Measurements from ENCODE around the gene BCL11B.
"Not testable (repeated sequence)": the region's sequence is repeated elsewhere in the genome, so short reads cannot be mapped to it uniquely, and the experiment has no call there.

BCL11B gene

DNA sequence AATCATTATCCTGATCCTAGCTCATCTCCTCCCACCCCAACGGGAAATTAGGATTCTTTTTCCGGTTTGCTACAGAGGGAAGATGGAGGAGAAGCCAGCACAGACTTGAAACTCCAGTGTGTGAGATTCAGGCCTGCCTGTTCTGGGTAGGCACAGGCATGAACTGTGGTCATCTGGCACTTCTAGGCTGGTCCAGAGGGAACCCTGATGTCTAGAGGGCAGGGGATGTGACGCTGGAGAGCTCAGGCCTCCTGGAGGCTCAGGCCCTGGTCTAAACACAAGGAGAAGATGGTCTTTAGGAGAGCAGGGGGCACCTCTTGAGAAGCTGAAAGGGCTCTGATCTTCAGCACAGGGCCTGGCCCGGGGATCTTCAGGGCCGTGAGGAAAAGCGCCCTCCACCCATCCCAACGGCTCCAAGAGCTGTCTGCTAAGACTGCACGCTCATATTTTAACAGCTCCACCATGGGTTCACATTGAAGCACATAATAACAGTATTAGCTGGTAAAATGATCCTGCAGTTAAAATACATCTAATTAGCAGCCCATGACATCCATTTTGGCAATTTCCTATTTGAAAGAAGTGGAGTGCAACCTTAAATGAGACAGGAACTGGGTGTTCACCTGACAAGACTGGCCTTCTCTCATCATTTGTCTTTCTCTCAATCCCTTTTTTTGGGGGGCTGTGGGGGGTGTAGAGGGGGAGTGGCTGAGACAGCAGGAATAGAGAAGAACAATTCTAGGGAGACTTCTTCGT, 35.4 kb downstream of the BCL11B start:
- no peak for DNase-seq

DNA sequence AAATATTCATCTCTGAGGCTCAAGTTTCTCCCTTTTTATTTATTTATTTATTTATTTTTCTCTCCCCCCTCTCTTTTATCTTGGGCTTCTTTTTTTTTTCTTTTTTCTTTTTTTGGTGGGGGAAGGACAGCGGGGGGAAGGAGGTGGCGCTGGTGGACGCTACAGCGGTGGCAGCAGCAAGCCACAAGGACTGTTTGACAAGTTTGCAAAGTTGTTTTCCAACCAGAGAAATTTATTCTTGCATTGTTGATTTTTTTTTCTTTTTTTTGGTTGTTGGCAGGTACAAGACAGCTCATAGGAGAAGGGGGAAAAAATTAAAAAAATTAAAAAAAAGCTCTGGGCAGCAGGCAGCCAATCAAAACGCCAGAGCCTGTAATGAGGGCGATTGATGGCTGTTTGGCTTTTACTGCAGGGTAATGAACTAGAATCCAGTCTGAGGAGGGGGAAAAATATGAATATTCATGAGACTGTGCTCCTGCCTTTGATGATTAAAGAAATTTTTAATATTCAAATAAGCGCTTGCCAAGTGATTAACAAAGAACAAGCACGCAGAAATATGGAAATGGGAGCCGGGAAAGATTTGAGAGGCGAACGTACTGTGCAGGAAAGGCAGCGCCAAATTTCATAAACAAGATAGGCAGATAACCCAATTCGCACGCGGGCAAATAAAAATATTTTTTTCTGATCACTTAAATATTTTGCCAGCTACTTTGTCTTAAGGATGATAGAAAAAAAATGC, 36.2 kb downstream of the BCL11B start:
- no peak for DNase-seq

DNA sequence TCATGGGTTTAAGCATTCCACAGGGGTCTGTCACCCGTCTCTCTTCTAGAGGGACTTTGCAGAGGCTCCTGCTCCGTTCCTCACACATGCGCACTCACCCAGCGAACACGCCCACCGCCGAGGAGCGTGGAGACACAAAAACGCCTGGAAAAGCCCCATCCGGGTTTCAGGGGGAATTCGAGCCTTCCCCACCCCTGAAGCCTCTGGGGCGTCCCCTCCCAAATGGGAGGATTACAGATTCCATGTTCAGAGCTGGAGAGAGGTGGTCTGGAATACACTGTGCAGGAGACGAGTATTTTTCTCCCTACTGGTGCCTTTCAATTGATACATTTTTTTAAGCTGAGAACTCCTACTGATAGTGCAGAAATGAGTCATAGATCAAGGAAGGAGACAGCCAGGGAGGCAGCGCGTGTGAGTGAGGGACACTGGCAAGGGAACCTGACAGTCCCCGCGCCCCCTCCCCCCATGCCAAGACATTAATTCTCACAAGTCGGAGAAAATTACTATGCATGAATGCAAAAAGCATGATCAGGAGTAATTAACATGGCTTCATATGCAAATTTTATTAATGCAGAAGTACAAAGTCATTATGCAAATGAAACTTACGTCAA, 36.9 kb downstream of the BCL11B start:
- peak; percentile 78 for DNase-seq

DNA sequence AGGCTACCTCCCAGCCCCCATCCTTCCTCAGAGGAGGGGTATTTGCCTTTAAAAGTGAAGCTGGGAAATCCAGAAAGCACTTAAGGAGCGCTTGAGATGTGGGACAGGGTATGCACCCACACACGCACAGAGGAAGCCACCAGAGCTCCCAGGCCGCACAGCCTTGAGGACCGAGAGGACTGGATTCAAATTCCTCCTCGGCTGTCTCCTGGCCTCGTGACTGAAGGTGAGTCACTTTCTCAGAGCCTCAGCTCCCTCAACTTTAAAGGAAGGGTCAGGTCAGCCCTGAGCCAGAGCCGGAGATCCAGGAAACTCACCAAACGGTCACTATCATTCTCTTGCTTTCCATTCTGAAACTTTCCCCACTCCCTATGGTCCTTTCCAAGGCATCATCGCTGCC, 37.6 kb downstream of the BCL11B start:
- no peak for DNase-seq

DNA sequence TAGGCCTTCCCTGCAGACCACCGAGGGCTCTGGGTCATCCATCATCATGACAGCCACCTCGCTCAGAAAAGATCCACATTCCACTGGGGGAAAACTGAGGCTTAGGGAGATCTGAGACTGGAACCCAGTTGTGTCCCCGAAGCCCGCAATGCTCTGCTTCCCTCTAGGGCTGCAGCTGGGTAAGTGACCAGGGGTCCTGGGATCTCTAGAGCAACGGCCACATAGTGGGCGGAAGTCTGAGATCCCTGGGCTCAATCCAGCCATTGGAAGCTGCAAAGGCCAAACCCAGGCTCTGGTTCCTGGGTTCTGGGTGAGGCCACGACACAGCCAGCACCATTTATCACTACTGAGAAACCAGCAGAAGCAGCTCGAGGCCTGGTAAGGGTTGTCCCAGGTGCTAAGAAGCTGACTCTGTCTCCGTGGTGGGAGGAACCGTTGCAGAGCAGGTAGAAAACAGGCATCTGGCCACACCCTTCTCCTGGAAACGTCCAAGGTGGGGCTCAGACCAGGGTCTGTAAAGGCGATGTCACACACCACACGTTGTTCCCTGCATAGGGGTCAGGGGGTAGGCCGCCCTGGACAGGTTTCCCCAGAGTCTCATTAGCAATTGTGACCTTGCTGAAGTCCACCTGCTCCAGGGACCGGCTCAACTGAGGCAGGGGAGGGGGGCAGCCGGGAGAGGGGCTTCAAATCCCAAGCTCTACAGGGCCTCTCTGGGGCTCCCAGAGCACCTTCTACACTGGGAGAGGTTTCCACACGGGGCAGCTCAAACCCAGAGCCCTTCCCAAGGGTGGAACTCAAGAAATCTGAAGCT, 38.6 kb downstream of the BCL11B start:
- DNase-seq: no peak

DNA sequence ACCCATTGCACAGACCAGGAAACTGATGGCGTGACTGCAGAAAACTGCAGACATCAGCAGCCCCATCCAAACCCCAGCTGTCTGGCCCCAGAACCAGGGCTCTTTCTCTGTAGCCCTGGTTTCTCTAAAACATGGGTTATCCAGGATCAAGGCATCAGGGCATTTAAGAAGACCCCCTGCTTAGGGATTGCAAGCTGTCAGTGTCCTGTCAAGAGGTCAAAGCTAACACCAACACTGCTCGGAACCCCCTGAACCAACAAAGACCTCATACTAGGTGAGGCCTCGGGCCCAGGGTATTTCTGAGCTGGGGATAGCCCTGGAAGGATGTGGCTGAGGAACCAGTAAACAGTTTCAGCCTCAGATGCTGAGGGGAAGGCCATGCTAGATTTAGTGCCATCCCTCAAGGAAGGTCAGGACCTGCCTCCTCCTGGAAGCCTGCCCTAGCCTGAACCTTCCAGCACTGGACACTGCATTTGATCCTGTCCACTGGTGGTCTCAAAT, 39.2 kb downstream of the BCL11B start:
- peak; percentile 62 for DNase-seq

DNA sequence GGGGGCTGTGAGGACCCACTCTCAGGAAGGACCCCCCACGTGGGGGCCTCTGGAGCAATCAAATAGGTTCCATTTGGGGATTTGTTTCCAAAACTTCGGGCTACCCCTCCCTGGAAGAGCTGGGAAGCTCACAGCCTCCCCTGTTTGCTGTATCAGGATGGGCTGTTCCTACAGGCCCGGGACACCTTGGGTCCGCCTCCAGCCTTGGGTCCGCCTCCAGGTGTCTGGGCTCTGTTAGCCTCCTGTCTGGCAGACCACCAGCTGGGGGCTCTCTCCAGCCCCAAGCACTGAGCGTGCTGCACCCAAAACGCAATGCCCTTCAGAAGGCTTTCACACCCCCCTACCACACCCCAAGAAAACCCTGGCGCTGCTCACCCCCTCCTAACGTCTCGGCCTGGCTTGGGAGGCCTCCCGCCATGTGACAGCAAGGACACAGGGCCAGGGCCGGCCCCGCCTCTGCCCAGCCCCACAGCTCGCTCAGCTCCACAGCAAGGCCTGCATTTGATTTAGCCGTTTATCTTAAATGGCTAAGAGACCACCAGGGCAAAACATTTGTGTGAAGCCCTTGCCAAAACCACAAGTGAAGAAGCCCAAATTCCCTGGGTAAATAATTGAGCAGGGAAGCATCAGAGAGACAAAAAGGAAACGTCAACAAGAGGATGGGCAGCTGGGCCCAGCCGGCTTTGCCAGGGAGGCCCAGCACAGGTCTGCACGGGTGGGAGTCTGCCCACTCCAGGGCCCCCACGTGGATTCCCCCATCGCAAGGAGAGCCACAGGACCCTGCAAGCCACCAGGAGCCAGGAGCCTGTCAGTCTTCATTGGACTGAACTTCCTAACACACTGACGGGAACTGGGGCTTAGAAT, 39.9 kb downstream of the BCL11B start:
- DNase-seq: no peak

DNA sequence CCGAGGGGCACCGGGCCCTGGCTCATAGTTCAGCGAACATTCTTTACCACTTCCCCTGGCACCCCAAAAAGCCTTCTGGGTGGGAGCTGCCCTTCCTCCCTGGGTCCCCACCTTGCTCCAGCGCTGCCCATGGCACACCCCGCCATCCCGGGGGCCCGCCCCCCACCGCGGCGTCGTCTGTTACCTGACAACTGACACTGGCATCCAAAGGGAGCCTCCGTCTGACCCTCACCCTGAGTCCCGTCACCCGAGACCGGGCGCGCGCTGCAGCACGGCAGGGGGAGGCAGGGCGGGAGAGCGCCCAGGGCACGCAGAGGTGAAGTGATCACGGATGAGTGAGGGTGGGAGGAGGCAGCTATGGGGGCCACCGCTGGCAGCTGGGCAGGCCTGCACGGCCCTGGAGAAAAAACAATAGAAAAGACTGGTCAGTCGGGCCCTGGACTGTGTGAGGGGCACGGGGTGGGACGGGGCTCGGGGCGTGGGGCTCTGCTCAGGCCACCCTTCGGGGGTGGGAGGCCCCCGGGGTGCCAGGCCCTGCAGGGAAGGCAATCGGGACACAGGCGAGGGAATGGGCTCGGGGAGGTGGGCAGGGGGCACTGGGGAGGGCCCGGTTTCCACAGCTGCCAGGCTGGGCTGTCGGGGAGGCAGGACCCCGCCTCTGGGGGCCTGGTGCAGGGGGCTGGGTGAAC, 40.7 kb downstream of the BCL11B start:
- no peak for DNase-seq

DNA sequence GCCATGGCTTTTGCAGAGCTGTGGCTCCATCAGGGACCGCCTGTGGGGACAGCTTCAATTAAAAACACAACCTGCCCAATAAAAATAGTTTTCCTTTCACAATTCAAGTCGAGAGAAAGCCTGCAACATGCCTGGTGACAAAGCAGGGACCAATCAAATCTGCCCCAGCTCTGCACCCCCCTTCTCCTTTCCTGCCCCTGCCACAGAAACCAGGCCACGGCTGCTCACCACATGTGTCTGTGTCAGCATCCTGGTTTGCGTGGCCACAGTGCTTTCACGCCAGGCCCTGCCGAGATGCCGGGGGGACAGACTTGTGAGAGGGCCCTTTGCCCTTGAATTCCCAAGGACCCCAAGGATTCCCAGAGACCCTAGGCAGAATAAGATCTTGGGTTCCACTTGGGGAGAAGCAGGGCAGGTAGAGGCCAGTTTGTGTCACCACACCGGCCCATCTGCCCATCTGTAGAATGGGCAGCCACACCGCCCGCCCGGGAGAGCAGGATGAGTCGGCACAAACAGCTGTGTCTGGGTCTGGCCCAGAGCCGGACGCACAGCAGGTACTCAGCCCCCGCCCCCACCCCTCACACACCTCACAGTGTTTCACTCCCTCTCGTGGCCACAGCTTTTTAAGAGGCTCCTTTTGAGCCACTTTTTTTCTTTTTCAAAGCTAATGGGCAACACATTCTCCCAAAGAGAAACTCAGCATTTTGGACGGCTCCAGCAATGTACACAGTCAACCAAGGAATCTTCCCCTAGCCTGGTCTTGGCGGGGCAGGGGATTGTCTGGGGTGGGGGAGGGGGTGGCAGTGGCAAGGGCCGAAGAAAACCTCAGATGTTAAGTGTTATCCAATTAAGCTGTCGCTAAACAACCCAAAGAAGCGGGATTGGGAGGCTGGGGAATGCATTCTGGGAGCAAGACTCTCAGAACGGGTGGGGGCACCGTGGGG, 41.5 kb downstream of the BCL11B start:
- peak; percentile 89 for DNase-seq

DNA sequence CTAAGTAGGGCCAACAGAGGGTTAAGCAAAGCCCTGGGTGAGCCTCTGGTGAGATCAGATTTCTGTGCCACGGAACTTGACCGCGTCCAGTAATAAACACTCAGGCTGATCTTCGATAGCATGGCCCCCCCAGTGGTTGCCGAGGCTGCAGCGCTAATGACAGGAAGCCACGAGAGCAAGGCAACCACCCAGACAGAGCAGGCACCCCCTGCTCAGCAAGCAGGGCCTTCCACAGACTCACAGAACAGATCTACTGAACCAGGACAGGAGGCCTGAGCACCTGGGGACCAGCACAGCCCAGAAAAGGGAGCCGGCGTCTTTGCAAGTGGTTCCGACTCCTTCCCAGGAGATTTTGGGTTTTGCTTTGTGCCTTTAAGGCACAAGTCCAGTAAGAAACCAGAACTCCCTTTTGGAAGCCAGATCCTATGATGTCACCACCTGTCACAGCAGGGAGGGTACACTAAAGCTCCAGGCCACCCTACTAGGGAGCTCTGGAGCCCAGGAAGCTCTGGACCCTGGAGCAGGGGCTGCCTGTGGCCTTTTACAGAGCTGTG, 42.3 kb downstream of the BCL11B start:
- no peak for DNase-seq

DNA sequence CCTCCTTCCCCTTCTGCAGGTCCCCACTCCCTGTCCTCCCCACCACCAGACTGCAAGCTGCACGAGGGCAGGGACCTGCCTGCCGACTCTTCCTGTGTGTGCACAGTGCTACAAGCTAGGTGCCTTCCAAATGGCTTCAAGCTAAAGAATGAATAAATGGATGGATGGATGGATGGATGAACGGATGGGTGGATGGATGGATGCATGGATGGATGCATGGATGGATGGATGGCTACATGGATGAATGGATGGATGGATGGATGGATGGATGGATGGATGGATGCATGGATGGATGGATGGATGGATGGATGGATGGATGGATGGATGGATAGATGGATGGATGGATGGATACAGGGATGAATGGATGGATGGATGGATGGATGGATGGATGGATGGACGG, 43.2 kb downstream of the BCL11B start:
- not testable (repeated sequence) for DNase-seq

DNA sequence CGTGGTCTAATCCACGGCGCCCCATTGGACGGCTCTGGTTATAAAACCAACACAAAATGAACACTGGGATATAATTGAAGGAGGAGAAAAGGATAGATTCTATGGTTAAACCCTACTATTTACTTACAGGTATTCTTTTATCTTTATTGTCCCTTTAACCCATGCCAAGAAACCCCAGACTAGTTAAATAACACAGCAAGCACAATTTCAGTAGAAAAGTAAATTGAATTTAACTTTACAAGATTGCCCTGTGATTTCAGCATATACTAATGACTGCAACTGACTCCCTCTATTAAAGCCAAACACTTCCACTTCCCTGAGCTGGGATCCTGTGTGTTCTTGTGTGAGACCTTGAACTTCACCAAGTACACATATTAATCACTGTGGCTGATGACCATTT, 45.3 kb downstream of the BCL11B start:
- DNase-seq: no peak

DNA sequence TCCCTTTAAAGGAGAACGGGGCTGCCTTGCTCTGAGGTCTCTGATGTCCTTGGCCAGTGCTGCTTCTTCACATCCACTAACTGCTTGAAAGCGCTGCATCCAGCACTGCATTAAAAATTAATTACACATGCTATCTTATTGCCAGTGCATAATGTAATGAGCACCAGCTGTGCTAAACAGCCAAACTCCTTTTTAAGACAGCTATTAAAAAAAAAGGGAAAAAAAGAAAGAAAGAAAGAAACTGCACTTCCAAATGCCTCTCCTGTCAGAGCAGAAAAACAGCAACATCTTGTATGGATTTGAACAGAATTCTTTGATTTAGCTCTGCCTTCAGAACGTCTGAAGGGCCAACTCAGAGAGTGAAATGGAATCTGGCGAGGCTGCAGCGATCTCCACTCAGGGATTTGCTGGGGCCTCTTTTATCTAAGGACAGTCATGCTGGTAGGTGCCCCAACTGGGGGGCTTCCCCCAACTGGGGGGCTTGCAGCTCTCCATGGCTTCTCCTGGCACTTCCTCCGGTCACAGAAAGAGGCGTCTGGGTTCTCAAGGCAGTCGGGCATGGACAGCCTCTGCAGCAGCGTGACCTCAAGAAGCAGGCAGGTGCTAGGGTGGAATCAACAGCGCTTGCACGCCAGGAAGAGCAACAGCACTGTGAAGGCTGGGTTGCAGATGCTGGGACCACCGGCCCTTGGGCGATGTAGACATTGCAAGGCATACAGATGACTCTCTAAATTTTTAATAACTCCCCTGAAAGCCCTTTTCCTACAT, 46.4 kb downstream of the BCL11B start:
- no peak for DNase-seq

DNA sequence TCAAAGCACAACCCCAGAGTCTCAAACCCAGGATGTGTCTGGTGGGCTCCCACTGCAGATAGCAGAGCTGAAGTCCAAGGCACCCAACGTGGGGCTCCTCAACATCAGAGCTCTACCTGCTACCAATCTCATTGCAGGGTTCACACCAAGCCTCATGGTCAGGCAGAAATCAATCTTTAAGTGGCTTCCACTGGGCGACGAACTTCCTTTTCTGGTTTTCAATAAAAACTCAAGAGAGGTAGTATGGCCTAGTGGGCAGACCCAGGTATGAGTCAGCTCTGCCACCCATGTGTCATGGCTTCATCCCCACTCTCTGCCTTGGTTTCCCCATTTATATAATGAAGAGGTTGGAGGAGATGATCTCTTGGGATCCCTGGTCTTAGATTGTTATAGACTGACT, 47.0 kb downstream of the BCL11B start:
- no peak for DNase-seq

DNA sequence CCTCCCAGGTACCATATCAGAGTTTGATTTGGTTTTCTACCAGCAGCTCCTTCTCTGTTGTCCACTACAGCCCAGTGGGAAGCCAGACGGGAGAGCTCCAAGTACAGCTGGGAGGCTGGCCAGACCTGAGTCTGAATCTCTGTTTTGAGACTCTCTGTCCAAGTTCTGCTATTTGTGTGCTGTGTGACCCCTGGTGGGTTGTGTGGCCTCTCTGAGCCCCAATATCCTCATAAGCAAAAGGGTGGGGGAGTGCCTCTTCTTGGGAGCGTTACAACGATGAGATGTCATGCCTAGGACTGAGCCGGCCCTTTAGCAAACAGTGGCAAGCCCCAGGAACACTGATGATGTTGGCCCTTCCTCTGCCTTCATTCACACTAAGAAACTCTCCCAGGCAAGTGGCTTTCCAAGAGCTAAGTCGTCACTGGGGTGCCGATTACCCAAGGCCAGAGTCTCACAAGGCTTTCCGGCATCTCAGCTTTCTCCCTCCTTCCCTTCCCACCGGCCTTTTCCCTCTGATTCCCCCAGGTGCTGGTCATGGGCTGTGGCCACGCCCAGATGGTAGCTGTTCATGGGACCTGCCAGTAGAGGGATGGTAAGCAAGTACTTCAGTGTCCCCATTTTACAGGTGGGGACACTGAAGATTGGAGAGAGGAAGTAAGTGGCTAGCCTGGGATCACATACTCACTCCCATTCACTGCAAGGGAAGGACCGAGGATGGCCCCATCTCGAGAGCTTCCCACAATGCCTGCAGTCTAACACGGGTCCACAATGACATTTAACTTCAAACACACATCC, 47.7 kb downstream of the BCL11B start:
- DNase-seq: no peak

DNA sequence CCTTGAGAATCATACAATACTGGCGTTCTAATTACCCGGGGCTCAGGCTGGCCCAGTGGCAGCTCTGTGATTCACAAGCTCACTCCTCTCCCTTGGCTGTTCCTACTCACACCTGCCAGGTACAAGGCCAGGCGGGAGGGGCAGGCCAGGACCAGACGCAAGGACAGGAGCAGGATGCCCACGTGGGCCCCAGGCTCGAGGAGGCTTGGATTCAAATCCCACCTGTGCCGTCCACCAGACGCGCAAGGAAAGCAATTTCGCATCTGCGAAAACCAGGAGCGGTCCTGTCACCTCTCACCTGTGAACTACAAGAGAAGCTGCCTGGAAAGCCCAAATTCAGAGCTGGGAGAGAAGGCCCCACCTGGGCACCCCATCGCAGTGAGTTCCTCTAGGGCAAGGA, 50.6 kb downstream of the BCL11B start:
- no peak for DNase-seq

DNA sequence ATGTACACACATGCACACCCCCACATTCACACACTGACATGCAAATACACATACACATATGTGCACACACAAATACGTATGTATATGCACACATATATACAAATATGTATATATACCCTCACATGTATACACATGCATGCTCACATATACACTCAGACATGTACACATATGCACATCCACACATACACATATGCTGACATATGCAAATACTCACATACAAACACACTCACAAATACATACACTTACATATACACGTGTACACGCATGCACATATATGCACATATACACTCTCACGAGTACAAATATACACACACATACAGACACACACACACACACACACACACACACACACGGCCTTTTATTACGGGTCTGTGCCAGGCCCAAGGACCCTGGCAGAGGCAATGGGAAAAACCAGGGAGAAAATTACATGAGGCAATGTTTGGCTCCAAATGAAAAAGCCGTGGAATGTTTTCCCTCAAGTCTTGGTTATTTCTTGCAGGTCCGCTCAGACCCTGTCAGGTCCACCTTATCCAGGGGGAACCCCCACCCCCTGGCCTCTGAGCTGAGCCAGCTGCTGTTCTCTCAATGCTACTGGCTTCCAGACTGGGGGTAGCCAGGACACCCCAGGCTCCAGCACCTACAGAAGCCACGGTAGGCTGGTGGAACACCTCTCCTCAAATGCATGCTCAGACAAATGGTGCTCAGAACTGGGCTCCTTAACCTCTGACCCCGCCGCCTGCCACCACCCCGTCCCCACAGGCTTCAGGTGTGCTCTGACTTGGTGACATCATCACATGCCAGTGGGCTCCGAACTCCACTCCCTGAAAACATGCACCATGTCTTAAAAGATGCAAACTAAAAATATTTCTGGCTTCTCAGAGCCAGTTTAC, 54.7 kb downstream of the BCL11B start:
- no peak for DNase-seq
